BE2C (cell line): ENCODE measurements around the gene PLPP6.
A peak's percentile ranks its signal among the peaks of the same experiment; 100 is the strongest.
"Not testable (repeated sequence)": the region's sequence is repeated elsewhere in the genome, so short reads cannot be mapped to it uniquely, and the experiment has no call there.

Experiments used
- DNase-seq: peaks from one replicate; pipeline ENCODE4 v3.0.0-alpha.2; 2020
- H3K27me3 ChIP-seq: fragments of 250-450 bp; sonication (Bioruptor Pico); 2 replicates; pipeline ENCODE4 v1.5.1; 2020; ENCODE audit warnings: mild to moderate bottlenecking
- H3K36me3 ChIP-seq: fragments of 250-450 bp; sonication (Bioruptor Pico); 2 replicates; pipeline ENCODE4 v1.5.1; 2020; ENCODE audit warnings: mild to moderate bottlenecking
- H3K4me1 ChIP-seq: fragments of 250-450 bp; sonication (Bioruptor Pico); 2 replicates; pipeline ENCODE4 v1.5.1; 2020
- H3K4me3 ChIP-seq: 2 replicates; pipeline ENCODE4 v1.5.1; 2011; ENCODE audit warnings: low read depth, low read length
- H3K9me3 ChIP-seq: fragments of 250-450 bp; sonication (Bioruptor Pico); 2 replicates; pipeline ENCODE4 v1.5.1; 2020
- TF ChIP-seq, protein P1 (sequence below): IDR thresholded peaks from 2 replicates; pipeline ENCODE4 v1.5.1; 2012; ENCODE audit warnings: mild to moderate bottlenecking, low read depth, low read length

The PLPP6 gene

DNA sequence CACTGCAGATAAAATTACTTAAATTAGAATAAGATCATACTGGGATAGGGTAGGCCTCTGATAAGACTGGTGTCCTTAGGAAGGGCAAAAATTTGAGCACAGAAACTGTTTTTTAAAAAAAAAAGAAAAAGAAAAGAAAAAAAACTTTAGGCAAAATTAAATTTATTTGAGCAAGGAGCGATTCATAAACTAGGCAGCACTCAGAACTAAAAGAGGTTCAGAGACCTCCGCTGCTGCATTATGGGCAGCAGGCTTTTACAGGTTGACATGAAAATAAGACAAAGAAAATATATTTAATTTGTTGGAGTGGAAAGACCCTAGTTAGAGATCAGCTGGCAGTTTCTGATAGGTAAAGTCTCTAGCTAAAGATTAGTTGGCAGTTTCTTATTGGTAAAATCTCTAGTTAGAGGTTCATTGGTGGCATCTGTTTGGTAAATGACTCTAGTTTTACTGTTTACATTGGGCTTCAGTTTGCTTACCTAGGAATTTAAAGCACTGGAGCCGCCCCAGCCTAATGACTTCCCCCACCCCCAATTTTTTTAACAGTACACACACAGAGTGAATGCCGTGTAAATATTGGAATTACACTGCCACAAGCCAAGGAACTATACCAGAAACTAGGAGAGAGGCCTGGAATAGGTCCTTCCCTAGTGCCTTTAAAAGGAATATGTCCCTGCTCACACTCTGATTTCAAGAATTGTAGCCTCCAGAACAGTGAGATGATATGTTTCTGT, 4.5 kb upstream of the PLPP6 start:
- TF ChIP-seq, protein P1, sequence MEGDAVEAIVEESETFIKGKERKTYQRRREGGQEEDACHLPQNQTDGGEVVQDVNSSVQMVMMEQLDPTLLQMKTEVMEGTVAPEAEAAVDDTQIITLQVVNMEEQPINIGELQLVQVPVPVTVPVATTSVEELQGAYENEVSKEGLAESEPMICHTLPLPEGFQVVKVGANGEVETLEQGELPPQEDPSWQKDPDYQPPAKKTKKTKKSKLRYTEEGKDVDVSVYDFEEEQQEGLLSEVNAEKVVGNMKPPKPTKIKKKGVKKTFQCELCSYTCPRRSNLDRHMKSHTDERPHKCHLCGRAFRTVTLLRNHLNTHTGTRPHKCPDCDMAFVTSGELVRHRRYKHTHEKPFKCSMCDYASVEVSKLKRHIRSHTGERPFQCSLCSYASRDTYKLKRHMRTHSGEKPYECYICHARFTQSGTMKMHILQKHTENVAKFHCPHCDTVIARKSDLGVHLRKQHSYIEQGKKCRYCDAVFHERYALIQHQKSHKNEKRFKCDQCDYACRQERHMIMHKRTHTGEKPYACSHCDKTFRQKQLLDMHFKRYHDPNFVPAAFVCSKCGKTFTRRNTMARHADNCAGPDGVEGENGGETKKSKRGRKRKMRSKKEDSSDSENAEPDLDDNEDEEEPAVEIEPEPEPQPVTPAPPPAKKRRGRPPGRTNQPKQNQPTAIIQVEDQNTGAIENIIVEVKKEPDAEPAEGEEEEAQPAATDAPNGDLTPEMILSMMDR: no peak
- no peak for DNase-seq
- H3K9me3 ChIP-seq: no peaks in the 10 kb centered on the region
- H3K36me3 ChIP-seq: no peaks in the 10 kb centered on the region
- H3K4me3 ChIP-seq: no peak overlapping the region
- peaks cover 2% of the 10 kb centered on the region; the same call in 1 of the 2 replicates for H3K27me3 ChIP-seq
- no peaks in the 10 kb centered on the region for H3K4me1 ChIP-seq

DNA sequence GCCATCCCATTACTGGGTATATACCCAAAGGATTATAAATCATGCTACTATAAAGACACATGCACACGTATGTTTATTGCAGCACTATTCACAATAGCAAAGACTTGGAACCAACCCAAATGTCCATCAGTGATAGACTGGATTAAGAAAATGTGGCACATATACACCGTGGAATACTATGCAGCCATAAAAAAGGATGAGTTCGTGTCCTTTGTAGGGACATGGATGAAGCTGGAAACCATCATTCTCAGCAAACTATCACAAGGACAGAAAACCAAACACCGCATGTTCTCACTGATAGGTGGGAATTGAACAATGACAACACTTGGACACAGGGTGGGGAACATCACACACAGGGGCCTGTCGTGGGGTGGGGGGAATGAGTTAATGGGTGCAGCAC, 1.4 kb upstream of the PLPP6 start:
- not testable (repeated sequence) for H3K4me1 ChIP-seq, H3K4me3 ChIP-seq, H3K9me3 ChIP-seq, DNase-seq, H3K36me3 ChIP-seq, H3K27me3 ChIP-seq

DNA sequence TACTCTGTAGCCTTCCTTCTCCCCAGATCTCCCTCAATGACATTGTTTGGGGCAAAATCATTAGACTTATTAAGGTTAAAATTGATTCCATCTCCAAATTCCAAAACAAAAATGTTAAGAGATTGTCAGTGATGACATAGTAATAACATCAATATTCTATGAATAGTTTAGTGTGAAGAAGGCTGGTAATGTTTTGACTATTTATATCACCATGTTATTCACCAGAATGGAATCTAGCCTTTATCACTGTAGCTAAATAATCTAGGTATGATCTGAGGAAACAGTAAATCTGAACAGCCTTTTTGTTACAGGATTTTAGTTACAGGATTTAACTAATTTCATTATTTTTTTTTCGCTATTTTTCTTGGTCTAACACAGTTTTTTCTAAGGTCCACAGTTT, 929 bp upstream of the PLPP6 start:
- Histone ChIP-seq H3K4me3 (no peak overlapping the region), H3K36me3 (no peaks in the 10 kb centered on the region), H3K4me1 (no peaks in the 10 kb centered on the region), H3K27me3 (no peaks in the 10 kb centered on the region), H3K9me3 (no peaks in the 10 kb centered on the region)
- DNase-seq: no peak
- TF ChIP-seq, protein P1: no peak

DNA sequence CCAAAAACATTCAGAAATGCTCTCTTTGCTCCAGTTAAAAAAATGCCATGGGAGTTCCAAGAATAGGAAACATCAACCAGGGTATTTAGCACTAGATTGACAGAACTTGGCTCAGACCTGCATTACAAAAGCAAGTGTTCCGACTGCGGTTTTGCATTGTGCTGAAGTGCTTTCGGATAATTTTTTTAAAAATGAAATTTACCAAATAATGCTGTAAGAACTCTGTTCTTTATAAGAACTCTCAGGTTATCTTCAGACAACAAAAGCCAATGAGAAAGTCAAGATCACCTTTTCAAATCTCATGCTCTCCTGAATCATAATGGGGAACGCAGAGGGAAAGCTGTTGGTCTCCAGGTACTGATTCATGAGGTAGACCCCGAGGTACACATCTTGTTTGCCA, 483 bp upstream of the PLPP6 start:
- H3K4me1 ChIP-seq: no peaks in the 10 kb centered on the region; the same call in 1 of the 2 replicates
- no peaks in the 10 kb centered on the region for H3K9me3 ChIP-seq
- H3K27me3 ChIP-seq: no peaks in the 10 kb centered on the region
- TF ChIP-seq, protein P1: no peak
- H3K36me3 ChIP-seq: no peaks in the 10 kb centered on the region
- no peak for DNase-seq
- H3K4me3 ChIP-seq: peak overlapping the region; percentile 77

DNA sequence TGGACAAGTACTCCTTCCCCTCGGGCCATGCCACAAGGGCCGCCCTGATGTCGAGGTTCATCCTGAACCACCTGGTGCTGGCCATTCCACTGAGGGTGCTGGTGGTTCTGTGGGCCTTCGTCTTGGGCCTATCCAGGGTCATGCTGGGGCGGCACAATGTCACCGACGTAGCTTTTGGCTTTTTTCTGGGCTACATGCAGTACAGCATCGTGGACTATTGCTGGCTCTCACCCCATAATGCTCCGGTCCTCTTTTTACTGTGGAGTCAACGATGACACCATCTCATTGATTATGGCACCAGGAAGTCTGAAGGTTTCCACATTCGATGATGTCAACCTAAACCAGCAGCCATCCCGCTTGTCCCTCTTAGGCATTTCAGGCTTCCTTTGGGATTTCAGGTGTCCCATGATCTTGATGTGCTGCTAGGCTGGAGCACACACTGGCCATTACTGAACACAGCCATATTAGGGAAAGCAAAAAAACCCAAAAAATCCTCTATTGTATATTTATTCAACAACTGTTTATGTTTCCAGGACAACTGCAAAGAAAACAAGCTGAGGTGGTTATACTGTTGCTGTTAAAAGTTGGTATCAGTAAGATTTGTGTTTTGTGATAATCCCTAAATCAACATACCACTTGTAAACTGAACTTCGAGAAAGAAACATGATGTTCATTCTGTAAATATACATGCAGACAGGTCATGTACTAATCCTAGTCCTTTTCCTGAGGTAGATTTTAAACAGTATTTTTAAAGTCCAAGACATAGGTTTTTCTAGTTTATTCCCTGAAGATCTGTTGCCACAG, 1.1 kb downstream of the PLPP6 start:
- TF ChIP-seq, protein P1: no peak
- no peaks in the 10 kb centered on the region for H3K27me3 ChIP-seq
- H3K4me3 ChIP-seq: peak overlapping the region; percentile 77
- H3K36me3 ChIP-seq: no peaks in the 10 kb centered on the region
- DNase-seq: no peak
- H3K9me3 ChIP-seq: no peaks in the 10 kb centered on the region
- H3K4me1 ChIP-seq: no peaks in the 10 kb centered on the region; the same call in 1 of the 2 replicates

DNA sequence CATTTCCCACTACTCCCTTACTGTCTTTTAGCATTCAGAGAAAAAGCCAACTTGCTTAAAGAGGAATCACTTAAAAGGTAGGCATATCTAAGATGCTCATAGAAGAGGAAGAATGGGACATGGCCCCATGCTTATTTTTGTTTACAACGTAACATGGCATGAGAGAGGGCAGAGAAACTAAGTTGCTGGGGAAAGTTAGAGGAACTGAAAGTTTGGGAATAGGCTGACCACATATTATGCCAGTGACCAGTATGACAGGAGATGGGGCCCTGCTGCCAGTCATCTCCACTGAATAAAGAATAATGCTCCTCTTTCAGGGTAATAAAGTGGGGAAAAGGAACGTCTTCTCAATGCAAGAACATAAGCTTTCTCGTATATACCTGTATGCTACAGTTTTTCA, 1.9 kb downstream of the PLPP6 start:
- H3K27me3 ChIP-seq: 0 out of 2 replicates have a peak, but pooled peaks cover 2% of the 10 kb centered on the region
- H3K9me3 ChIP-seq: no peaks in the 10 kb centered on the region
- H3K36me3 ChIP-seq: no peaks in the 10 kb centered on the region
- TF ChIP-seq, protein P1: no peak
- no peak overlapping the region for H3K4me3 ChIP-seq
- no peak for DNase-seq
- no peaks in the 10 kb centered on the region; the same call in 1 of the 2 replicates for H3K4me1 ChIP-seq
